Heart left ventricle (tissue), 13 donors: ENCODE data around the gene DTNB.
"Not testable (repeated sequence)": the region's sequence is repeated elsewhere in the genome, so short reads cannot be mapped to it uniquely, and the experiment has no call there.

ENCODE experiments used
- CTCF ChIP-seq, 12 donors: fragments of 200-600 bp; sonication (generic) in 4 of 12; IDR thresholded peaks; one replicate each; pipeline versions ENCODE4 v1.5.0 to v1.8.0; 2018 to 2022; ENCODE audit warnings: antibody characterized with exemption in 12 of 12, mild to moderate bottlenecking in 5 of 12
- POLR2A ChIP-seq, 2 donors: fragments of 450-650 bp; IDR thresholded peaks; one replicate each; pipeline ENCODE4 v1.6.1; 2017; ENCODE audit warnings: antibody characterized with exemption in 2 of 2, mild to moderate bottlenecking in 2 of 2, moderate library complexity in 2 of 2
- donor health status: ischemic (EF 13 %, LVEDD 7.1; RV severe dilation, severe dysfunction).
- donor health status: DM: no; HTN: yes; CAD: no.
- donor health status: DM: no; HTN: no; CAD: no.
- donor health status: ischemic (EF 25% LVEDD 6.9; RV normal size, moderate dysfunction).
- donor health status: ischemic (EF 25% LVEDD 5.7; RV mildly dilated, moderate dysfunction).
- donor health status: ischemic (EF 35%, LVEDD 5.7; RV mildly dilated, moderate dysfunction).
- donor health status: nonischemic (EF 11% LVEDD 7.7; RV severe dilation, severe dysfunction).
- donor health status: DM: yes; HTN: yes; CAD: no.
- donor health status: PGD.
- donor health status: ischemic (EF 29% LVEDD 5.4; RV normal size, mild dysfunction).
- donor health status: nonischemic (EF 23%, LVEDD 6.1; RV moderate dilation, normal function).

GRCh38 chr2:25633801-25634200 is 39.6 kb downstream of the DTNB start:
- TF ChIP-seq CTCF, POLR2A (IDR thresholded peaks at IDR 0.05): not testable (repeated sequence)
